Ascending aorta (tissue), 2 donors: Measurements from ENCODE around the gene GRIK3. TPM values are rescaled to one million over a fixed set of nuclear protein-coding genes. Genes with fewer than 3 reads are reported as not detected.

Experiments used
- DNase-seq, 2 donors: peaks; one replicate each; pipeline ENCODE4 v3.0.0-alpha.2; 2019; ENCODE audit warnings: low spot score in 2 of 2
- H3K27ac ChIP-seq, 2 donors: fragments of 200-600 bp; sonication (generic); one replicate each; pipeline ENCODE4 v1.5.1; 2016 to 2017; ENCODE audit warnings: mild to moderate bottlenecking in 1 of 2
- H3K27me3 ChIP-seq: fragments of 200-600 bp; sonication (generic); one replicate; pipeline ENCODE4 v1.5.1; 2017
- H3K36me3 ChIP-seq, 2 donors: fragments of 200-600 bp; sonication (generic); one replicate each; pipeline ENCODE4 v1.5.1; 2016
- H3K4me1 ChIP-seq, 2 donors: fragments of 200-600 bp; sonication (generic); one replicate each; pipeline ENCODE4 v1.5.1; 2016 to 2017; ENCODE audit warnings: mild to moderate bottlenecking in 1 of 2
- H3K4me3 ChIP-seq, 2 donors: fragments of 200-600 bp; sonication (generic); one replicate each; pipeline ENCODE4 v1.5.1; 2016 to 2017; ENCODE audit warnings: mild to moderate bottlenecking in 1 of 2
- H3K9me3 ChIP-seq, 2 donors: fragments of 200-600 bp; sonication (generic); one replicate each; pipeline ENCODE4 v1.5.1; 2016
- intact Hi-C: fragments of 100-400 bp; cut with DNase I; formaldehyde crosslinking; loops from one replicate; pipeline ENCODE4 v1.15.1; 2023
- total RNA-seq: library from RNA; depleted of rRNA; stranded (reverse); fragments of >200 nt; gene quantifications from one replicate; pipeline ENCODE4 v1.1.0, GENCODE V29; 2016
- TF ChIP-seq, protein P1 (sequence below), 3 experiments: fragments of 200-600 bp in 2 of 3; fragments of 450-650 bp in 1 of 3; sonication (generic) in 2 of 3; IDR thresholded peaks; one replicate each; pipeline ENCODE4 v1.5.1; 2016 to 2019; ENCODE audit warnings: antibody characterized with exemption in 3 of 3, mild to moderate bottlenecking in 1 of 3, moderate library complexity in 1 of 3

GRIK3 gene
- total RNA-seq, 1 donor from 2014 or later, result under 0.01 TPM

DNA sequence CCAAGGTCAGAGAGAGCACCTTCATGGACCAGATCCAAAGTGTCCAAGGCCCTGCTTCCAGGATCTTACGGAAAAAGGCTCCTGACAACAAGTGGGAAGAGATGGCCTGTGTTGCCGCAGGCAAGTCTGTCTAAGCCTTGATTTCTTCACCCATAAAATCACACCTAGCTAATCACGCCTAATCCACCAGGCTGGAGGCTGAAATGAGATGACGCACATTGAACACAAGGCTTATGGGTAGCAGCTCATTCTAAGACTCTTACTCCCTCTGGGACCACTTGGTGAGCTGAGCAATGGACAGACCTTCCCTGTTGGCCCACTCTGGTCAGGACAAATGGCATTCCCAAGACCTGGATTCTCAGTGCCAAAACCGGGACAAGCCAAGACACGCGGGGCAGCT is 38.2 kb downstream of the GRIK3 start:
- Histone ChIP-seq H3K9me3 (no peaks in the 10 kb centered on the region), H3K27ac (no peak overlapping the region), H3K4me3 (no peak overlapping the region), H3K36me3 (no peaks in the 10 kb centered on the region), H3K4me1 (no peaks in the 10 kb centered on the region), H3K27me3 (no peaks in the 10 kb centered on the region)
- TF ChIP-seq, protein P1, sequence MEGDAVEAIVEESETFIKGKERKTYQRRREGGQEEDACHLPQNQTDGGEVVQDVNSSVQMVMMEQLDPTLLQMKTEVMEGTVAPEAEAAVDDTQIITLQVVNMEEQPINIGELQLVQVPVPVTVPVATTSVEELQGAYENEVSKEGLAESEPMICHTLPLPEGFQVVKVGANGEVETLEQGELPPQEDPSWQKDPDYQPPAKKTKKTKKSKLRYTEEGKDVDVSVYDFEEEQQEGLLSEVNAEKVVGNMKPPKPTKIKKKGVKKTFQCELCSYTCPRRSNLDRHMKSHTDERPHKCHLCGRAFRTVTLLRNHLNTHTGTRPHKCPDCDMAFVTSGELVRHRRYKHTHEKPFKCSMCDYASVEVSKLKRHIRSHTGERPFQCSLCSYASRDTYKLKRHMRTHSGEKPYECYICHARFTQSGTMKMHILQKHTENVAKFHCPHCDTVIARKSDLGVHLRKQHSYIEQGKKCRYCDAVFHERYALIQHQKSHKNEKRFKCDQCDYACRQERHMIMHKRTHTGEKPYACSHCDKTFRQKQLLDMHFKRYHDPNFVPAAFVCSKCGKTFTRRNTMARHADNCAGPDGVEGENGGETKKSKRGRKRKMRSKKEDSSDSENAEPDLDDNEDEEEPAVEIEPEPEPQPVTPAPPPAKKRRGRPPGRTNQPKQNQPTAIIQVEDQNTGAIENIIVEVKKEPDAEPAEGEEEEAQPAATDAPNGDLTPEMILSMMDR (IDR thresholded peaks at IDR 0.05), result no peak
- intact Hi-C loops, result no loop called here
- no peak for DNase-seq

DNA sequence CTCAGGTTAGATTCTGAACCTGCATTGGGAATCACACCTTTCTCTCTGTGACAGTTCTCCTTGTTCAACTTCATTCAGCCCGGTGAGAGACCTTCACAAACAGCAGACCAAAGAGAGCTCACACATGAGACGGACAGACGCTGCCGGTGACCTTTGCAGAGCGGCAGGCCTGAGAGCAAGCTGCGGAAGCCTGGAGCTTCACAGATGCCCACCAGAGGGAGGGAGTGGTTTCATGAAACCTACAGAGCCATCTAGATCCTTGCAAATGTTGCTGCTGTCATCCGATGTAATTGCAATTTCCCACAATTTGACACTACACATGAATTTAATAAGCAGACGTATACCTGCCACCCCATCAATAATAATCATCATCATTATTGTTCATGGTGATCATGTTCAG is 39.4 kb downstream of the GRIK3 start:
- no peak overlapping the region for H3K27ac ChIP-seq
- intact Hi-C loops, result no loop called here
- H3K36me3 ChIP-seq, result no peaks in the 10 kb centered on the region
- H3K4me3 ChIP-seq, result no peak overlapping the region
- H3K4me1 ChIP-seq, result no peaks in the 10 kb centered on the region
- TF ChIP-seq, protein P1 (IDR thresholded peaks at IDR 0.05), result no peak
- DNase-seq, result no peak
- no peaks in the 10 kb centered on the region for H3K9me3 ChIP-seq
- no peaks in the 10 kb centered on the region for H3K27me3 ChIP-seq

DNA sequence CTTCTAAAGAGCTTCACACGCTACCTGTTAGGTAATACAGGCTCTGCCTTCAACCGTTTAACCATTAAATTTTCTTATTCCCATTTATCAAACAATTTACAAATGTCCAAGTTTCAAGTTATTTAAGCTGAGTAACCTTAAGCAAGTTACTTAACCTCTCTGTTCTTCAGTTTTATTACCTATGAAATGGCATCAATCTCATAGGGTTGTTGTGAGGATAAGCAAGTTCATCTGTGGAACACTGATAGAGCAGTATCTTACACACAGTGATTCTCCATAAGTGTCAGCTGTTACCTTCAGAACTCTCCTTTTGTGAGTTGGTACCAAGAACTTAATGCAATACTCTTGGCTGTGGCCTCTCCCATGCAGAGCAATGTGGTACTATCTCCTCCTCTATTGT is 40.0 kb downstream of the GRIK3 start:
- DNase-seq, result no peak
- Histone ChIP-seq H3K27me3 (no peaks in the 10 kb centered on the region), H3K4me3 (no peak overlapping the region), H3K27ac (no peak overlapping the region), H3K4me1 (no peaks in the 10 kb centered on the region), H3K36me3 (no peaks in the 10 kb centered on the region), H3K9me3 (no peaks in the 10 kb centered on the region)
- intact Hi-C loops, result no loop called here
- TF ChIP-seq, protein P1 (IDR thresholded peaks at IDR 0.05), result no peak

DNA sequence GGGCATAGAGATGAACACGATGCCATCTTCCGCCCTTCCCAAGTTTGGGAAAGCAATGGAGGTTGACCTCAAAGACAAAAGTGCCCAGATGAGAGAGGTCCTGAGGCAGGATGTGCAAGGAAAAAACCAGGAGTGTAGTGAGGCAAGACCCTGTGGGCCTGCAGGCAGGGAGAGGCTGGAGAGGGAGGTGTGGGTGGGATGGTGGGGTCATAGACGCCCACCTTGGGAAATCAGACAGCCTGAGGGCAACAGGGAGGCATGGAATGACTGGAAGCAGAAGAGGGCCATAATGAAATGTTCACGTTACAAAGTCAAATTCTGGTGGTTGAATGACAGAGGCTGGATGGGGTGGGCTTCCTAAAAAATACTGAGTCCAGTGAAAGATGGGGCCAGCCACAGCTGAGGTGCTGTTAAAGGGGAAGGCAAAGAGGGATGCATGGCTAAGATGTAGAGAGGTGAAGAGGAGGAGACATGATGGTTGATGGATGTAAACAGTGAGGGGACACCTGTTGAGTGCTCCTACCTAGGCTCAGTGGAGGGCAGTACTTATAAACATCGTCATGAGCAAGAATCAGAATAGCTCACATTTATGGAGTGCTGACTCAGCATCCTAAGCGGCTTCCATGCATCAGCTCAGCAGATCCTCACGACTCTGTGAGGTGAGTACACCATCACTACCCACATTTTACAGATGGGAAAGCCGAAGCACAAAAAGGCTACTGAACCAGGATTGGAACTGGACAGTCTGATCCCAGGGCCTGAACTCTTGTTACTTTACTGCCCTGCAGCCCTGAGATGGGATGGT is 42.0 kb downstream of the GRIK3 start:
- H3K4me1 ChIP-seq, result no peaks in the 10 kb centered on the region
- TF ChIP-seq, protein P1 (IDR thresholded peaks at IDR 0.05), result no peak
- H3K27ac ChIP-seq, result no peak overlapping the region
- H3K4me3 ChIP-seq, result no peak overlapping the region
- no peak for DNase-seq
- H3K27me3 ChIP-seq, result no peaks in the 10 kb centered on the region
- H3K36me3 ChIP-seq, result no peaks in the 10 kb centered on the region
- H3K9me3 ChIP-seq, result no peaks in the 10 kb centered on the region
- intact Hi-C loops, result no loop called here

DNA sequence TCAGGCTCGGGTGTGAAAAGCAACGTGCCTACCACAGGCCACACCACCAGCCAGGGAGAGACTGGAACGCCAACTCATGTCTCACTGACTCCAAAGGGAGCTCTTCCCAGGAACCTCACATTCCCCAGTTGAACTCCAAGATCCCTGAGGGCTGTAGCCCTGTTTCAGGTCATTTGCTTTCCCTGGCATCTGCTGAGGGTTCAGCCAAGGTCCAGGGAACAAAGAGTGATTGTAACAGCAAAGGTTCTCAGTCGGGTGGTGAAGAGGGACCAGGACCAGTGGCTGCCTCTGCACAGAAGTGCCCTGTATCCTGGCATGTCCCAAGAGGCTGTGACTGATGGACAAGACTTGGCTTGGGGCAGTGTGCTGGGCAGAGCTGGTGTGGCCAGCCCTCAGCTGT is 42.8 kb downstream of the GRIK3 start:
- H3K36me3 ChIP-seq, result no peaks in the 10 kb centered on the region
- intact Hi-C loops, result no loop called here

More for the DNA sequence above, 42.8 kb downstream of the GRIK3 start:
- H3K4me1 ChIP-seq, result no peaks in the 10 kb centered on the region
- no peak overlapping the region for H3K27ac ChIP-seq
- no peaks in the 10 kb centered on the region for H3K9me3 ChIP-seq
- H3K27me3 ChIP-seq, result no peaks in the 10 kb centered on the region
- no peak overlapping the region for H3K4me3 ChIP-seq
- DNase-seq, result no peak
- TF ChIP-seq, protein P1 (IDR thresholded peaks at IDR 0.05), result no peak
